ENCODE measurements around the gene WNT2.
"Not testable (repeated sequence)": the region's sequence is repeated elsewhere in the genome, so short reads cannot be mapped to it uniquely, and the experiment has no call there.

Gene WNT2

DNA sequence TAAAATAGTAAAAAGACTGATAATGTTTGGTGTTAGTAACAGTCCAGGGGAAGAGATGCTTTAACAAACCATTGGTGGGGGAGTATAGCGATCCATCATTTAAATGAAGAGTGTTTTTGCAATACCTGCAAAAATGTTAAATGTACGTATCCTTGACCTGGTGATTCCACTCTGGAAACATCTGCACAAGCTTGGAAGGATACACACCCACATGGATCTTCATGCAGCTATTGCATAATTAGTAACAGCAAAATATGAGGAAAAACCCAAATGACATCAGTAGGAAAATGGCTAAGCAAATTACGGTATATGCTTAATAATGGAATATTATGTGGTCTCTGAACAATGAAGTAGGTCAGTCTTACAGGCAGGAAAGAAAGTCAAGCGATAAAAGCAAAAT lies 20.5 kb downstream of the WNT2 start:
- DNase-seq (ENCODE audit: low spot score) = no peak

DNA sequence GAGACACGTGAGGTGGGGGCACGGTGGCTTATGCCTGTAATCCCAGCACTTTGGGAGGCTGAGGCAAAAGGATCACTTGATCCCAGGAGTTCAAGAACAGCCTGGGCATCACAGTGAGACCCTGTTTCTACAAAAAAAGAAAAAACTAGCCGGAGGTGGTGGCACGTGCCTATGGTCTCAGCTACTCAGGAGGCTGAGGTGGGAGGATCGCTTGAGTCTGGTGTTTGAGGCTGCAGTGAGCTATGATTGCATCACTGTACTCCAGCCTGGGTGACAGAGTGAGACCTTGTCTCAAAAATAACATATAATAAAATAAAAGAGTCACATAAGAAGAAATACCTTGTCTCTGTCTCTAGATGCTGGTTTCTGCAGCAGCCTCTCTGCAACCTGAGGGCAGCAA lies 22.4 kb downstream of the WNT2 start:
- DNase-seq (ENCODE audit: low spot score) = not testable (repeated sequence)

DNA sequence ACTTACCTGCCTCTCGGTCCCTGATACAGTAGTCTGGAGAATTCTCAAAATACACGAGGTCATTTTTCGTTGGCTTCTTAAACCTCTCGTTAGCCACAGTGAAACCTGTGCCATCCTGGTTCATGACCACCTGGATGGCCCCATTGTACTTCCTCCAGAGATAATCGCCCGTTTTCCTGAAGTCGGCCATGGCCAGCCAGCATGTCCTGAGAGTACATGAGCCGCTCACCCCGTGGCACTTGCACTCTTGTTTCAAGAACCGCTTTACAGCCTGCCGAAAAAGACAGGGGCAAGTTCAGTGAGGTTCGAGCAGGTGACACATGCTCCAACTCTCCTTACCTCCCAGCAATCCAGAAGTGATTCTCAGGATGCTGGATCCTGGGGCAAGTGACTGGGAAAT lies 25.3 kb downstream of the WNT2 start:
- DNase-seq (ENCODE audit: low spot score) = no peak

DNA sequence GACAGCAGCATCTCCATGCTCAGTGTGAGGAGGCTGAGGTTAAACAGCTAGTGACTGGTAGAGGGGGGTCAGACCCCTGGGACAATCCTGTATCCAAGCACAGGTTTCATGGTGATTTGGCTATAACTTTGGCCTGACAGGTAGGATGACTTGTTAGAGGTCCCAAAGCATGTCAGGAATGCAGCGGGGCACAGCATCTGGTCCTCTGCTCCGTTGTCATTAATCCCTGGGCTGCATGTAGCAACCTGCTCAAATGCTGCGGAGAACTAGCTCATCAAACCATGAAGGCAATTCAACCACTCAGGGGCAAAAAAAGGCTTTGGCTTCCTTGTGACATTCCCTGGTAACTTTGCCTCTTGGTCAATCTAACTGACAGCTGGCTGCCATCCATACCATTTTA lies 26.8 kb downstream of the WNT2 start:
- no peak for DNase-seq (ENCODE audit: low spot score)

DNA sequence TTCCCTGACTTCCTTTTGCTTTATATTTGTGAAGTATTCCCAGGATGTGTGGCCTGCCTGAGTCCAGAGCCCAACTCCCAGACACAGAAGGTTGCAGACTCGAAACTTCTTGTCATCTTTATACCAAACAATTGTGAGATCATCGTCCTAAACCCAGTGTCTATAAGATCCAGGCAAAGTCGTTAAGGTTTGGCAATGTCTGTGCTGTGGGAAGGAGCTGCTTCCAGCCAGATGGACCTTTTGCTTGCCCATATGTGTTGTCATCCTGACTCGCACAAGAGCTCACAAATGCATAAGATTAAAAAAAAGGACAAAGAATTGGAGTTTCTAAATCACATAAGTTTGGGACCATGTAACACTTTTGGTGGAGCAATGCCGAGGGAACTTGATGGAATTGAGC lies 37.0 kb downstream of the WNT2 start:
- no peak for DNase-seq (ENCODE audit: low spot score)

DNA sequence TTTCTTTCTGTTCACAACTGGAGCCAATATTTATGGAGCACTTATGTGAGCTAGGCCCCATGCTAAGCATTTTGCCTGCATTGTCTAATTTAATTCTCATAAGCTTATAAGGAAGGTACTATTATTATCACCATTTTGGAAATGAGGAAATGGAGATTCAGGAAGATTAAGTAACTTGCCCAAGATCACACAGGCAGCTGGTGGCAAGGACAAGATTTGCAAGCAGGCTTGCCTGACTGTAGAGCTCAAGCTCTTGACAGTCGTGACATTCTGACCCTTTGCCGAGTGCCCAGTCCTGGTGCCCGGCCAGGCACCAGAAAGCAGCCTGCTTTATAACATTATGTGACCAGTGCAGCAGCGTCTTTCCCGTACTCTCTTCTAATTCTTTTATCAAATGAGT lies 38.2 kb downstream of the WNT2 start:
- DNase-seq (ENCODE audit: low spot score) = no peak

DNA sequence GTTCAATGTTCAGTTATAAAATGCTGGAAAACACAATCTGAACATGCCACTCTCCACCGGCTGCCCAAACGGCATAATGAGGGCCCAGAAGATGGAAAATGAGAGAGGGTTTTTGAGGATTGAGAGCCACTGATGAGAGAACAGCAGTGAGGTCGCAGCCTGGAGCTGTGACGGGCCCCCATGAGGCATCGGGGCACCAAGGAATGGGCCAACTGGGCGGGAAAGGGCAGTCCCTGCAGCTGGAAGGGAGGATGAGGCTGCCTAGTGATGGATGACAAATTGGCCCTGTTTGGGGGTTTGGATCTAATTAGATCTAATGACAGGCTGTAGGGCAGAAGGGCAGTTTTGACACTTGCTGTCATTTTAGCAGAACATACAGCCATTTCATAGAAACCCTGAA lies 39.1 kb downstream of the WNT2 start:
- no peak for DNase-seq (ENCODE audit: low spot score)

DNA sequence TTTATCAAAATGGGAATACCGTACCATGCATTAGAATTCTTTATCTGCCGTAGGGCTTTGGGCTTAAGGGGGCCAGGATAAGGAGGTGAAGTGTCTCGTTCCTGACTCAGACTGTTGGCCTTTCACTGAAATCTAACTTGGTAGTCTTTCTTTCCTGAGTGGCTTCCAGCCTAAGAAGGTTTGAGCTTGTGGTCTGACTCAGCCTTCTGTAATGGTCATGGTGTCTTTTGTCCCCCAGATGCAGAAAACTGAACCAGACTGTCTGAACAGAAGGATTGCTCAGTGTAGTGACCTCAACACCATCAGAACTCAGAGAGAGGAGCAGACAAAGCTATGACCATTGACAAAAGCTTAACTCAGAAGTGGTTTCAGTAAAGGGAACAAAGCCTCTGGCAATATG lies 39.5 kb downstream of the WNT2 start:
- no peak for DNase-seq (ENCODE audit: low spot score)

DNA sequence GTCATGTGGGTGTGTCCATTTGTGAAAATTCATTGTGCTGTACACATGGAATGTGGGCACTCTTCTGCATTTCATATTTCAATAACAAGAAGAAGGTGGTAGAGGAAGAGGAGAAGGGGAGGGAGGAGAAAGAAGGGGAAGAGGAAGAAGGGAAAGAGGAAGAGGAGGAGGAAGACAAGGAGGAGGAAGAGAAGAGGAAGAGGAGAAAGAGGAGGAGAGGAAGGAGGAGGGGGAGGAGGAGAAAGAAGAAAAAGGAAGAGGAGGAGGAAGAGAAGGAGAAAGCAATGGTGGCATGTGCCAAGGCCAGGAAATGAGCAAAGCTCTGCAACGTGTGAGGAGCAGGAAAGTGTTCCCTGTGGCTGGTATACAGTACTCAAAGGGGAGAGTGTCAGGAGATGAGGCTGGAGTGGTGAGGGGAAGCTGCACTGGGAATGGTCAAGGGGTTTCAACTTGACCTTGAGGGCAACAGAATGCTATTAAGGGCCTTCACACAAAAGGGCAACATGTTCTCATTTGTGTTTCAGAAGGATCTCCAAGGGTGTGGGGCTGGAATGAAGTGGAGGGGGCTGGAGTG lies 40.5 kb downstream of the WNT2 start:
- DNase-seq (ENCODE audit: low spot score) = no peak

DNA sequence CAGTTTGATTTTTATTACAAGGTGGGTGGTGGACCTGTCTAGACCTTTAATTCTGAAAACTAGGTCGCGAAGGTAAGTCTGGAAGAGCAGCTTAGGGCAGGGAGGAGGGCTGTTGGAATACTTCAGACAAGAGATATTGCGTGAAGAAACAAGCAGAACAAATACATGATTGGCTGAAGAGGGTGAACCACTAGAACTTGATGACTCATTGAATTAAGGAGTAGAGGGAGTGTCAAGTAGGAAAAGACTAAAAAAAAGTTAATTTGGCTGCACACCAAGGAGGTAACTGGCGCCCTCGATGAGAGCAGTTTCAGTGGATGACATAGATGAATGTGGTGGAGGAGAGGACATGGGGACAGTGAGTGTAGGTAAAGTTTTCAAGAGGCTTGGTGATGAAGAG lies 41.3 kb downstream of the WNT2 start:
- no peak for DNase-seq (ENCODE audit: low spot score)

DNA sequence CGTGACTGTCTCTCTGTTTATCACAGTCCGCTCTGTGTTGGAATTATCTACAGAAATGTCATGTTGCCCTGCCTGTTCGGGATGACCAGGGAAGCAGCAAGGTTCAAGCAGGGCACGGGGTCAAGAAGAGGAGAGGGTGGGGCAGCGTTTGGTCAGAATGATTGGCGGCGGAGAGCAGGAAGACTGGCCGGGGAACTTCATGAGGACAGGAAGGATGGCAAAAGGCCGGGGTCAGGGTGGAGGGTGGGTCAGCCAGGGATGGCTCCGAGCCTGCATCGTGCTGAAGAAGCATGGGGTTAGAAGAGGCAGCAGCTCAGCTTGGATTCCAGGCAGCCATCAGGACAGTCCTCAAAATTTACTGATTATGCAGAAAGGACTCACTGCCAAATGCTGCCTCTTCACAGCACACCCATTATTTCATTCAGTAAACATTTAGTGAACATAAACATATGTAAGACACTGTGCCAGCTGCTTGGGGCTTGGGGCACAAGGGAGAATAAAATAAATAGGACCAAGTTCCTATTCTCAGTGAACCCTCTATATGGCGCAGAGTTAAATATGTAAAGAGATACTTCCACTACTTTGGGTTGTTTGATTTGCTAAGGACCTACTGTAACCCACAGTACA lies 42.8 kb downstream of the WNT2 start:
- no peak for DNase-seq (ENCODE audit: low spot score)

DNA sequence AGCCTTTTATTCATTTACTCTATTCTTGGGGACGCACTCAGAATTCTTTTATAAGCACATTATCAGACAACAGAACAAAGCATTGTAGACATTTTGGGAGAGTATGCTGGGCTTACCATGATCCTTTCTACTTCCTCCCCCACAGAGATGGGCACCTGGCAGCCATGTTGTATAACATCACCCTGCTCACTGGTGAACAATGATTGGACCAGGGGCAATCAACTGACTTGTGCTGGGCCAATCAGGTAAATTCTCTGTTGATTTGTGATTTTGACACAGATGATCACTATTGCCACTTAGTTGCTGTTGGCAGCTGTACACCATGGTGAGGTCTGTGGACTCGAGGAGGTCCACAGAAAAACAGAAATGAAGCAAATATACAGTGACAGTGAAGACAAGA lies 43.7 kb downstream of the WNT2 start:
- no peak for DNase-seq (ENCODE audit: low spot score)

DNA sequence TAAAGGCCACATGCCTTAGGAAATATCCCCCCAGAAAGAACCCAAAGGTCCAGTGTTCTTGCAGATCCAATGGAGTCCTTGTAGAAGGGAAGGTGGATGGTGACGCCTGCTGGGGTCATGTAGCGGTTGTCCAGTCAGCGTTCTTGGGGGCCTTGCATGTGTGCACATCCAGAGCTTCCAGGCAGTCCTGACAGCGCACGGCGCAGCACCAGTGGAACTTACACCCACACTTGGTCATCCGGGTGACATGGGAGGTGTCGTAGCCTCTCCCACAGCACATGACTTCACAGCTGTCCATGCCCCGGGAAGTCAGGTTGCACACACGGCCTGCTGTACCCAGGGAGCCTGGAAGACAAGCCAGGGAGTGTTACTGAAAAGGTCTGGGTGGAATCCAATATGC lies 44.8 kb downstream of the WNT2 start:
- DNase-seq (ENCODE audit: low spot score) = no peak

DNA sequence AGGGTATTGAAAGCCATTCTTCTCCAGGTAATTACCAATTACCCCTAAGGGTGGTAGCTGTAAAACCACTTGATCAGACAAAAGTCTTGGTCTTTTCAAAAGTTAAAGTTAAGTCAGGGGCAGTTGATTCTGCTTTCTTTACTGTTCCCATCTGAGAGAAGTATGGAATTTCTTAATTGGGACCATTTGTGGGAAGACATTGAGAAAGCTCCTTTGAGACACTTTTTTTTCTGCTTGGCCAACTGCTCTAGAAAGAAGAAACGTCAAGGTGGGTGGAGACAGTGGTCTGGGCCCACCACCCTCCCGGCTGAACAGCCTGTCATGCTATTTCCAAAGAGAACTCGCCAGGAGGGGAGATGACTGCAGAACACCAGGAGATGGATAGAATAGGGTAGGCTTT lies 45.3 kb downstream of the WNT2 start:
- DNase-seq (ENCODE audit: low spot score) = no peak

DNA sequence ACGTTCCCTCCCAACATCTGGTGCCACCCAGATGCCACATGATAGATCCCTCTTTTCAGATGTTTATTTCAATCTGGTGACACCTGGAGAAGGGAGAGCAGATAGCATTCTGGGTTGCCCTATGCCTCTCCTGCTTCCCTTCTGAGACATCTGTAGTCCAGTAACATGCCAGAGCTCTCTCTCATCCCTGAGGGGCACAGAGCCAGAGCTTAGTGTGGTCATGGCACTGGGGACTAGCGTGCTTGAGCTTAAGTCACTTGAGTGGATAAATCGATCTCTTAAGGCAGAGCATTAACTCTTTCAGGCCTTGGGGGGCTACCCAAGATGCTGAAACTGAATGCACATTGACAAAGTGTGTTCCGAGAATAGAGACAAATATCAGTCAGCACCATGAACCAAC lies 47.9 kb downstream of the WNT2 start:
- DNase-seq (ENCODE audit: low spot score) = no peak

DNA sequence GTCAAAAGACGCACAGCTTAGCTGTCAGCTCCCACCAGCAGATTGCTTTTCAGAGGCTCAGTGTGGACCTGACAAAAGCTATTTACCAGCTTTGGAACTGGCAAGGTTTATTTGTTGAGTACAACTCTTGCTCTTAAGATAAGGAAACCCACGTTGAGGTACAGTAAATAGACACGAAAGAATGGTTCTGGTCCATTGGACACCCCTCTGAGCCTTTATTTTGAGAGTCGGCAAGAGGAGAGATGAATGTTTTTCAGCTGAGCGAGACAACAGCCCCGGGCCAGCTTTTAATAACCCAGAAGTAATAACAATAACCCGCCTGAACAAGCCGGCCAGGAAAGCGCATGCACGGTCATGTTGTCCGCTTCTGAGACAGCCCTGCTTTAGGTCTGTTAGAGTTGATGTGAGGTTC lies 49.0 kb downstream of the WNT2 start:
- no peak for DNase-seq (ENCODE audit: low spot score)

DNA sequence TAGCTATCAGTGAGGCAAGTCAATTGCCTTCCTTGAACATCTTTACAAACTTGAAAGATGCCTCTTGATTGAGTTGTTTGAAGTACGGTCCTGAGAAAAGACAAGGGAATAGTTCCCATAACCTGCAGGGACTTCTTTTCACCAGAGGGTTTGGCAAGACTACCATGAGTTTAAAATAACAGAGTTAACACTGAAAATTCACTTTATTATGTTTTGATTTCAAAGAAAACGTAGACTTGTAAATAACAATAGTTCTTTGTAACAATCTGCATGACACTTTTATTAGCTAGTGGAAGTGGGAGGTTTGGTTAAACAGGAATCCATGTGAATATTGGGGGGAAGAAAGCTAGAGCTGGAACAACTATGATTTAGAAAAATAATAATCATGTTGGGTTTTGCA lies 49.5 kb downstream of the WNT2 start:
- no peak for DNase-seq (ENCODE audit: low spot score)

DNA sequence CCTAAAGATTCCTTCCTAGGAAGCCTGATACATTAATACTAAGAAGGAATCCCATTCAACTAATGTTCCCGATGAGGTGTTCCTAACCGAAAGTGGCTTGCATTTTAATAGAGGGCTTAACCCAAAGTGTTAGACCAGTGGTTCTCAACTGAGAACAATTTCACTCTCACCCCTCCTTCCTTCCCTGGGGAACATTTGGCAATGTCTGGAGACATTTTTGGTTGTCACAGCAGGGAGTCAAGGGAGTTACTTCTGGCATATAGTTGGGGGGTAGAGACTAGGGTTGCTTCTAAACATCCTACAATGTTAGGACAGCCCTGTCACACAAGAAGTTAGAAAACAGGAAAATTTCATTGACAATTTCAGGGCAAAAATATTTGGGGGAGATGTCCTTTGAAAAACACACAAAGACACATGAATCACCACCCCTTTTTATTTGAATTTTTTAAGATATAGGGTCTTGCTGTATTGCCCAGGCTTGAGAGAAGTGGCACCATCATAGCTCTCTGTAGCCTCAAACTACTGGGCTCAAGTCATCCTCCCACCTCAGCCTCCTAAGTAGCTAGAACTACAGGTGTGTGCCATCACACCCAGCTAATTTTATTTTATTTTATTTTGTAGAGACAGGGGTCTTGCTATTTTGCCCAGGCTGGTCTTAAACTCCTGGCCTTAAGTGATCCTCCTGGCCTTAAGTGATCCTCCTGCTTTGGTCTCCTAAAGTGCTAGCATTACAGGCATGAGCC lies 50.7 kb downstream of the WNT2 start:
- no peak for DNase-seq (ENCODE audit: low spot score)

DNA sequence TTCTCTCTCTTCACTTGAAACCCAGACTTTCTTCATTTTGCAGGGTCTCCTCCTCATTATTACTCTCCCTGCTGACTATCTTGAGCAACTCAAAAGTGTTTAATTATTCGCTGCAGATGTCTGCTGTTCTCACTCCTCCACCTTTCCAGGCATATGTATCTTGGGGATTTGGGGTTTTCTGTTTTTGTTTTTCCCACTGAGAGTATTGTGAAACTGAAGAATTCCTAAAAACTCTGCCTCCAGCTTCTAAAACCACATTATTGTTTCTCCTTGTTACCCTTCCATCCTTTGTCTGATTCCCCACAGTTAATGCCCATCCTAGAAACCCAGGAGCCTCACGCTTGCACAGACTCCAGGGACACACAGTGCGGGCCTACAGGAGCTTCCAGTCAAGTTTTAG lies 51.3 kb downstream of the WNT2 start:
- DNase-seq (ENCODE audit: low spot score) = no peak

DNA sequence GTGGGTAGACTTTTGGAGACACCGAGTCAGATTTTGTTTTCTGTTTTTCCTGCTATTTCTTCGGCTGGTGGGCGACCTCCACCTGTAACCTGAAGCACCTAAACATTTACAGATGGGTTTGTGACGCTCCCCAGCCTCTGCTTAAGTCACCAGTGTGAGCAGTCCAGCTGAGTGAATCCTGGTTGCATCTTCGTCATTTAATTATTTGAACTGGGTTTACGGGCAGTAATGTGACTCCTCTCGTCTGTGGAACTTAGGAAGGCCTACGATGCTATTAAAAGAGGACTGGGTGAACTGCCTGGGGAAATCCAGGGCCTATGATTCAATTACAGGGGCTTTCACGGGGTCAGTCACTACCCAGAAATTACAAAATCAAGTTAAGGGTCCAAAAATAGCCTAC lies 52.5 kb downstream of the WNT2 start:
- no peak for DNase-seq (ENCODE audit: low spot score)

DNA sequence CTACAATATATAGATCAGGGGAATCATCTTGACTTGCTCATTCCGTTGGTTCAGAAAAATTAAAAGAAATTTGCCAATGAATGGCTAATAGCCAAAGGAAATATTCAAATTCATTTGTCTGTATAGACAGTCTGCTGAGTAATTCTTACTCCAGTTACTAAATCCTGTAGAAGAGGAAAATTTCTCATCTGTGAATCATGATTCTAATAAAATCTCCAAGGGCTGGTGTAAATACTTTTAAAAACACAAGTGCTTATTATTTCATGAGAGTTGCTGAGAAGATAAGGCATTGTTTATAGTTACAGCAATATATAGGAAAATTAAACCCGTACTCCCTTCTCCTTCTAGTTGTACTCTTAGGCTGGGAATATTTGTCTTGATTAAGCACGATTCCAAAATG lies 53.0 kb downstream of the WNT2 start:
- no peak for DNase-seq (ENCODE audit: low spot score)

DNA sequence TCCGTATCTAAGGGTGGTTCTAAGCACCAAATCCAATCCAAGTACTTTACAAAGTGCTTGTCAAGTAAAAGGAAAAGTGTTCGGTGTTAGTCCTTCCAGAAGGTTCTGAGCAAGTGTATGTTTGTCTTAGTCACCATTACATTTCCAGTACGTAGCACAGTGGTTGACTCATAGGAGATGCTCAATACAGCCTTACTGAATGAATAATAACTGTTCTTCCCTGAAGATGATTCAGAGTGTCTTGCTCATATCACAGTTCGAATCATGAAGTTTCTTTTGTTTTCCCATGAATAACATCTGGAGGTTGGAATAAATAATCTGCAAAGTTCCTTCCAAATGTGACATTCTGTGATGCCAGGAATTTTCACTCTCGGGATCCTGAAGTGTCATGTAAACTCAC lies 53.4 kb downstream of the WNT2 start:
- DNase-seq (ENCODE audit: low spot score) = no peak

DNA sequence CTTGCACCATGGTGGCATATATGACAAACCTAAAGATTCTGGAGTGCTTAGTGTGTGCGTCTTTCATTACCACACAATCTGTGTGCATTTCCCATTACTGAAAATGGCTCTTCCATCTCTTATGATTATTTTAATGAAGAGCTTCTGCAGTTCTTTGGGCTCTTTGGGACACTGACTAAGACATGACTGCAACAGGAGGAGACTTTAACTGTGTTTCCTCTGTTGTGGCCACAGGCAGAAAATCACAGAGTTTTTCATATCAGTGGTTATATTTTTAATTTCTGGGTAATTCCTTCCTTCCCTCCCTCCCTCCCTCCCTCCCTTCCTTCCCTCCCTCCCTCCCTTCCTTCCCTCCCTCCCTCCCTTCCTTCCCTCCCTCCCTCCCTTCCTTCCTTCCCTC lies 58.1 kb downstream of the WNT2 start:
- DNase-seq (ENCODE audit: low spot score) = no peak

DNA sequence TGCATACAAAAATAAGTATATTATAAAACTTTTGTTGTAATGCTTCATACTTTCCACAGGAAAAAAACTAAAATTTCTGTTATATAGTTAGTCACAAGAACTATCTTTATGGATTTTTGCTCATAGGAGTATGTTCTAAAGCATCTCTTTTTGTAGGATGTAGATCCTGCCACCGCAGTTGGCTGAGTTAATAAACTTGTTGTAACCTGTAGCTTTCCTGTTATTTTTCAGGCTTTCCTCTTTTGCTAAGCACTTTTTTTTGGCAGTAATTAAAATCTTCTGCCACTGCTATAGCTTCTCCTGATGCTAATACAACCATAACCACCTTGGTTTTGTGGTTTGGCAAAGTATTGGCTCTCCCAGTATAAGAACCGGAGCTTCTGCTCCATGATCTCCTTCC lies 60.3 kb downstream of the WNT2 start:
- no peak for DNase-seq (ENCODE audit: low spot score)
